Lung (tissue), 16 donors: ENCODE data around the gene GPR84. TPM values are rescaled to one million over a fixed set of nuclear protein-coding genes. Genes with fewer than 3 reads are reported as not detected.

Experiments used
- ATAC-seq: fragments of 200-7000 bp; cut with Tn5 transposase; one replicate; pipeline ENCODE4 v1.9.1; 2020; ENCODE audit warnings: moderate number of reproducible peaks; ENCODE audit not compliant: insufficient read depth, low FRiP score
- DNase-seq, 3 donors: peaks; one replicate each; pipeline ENCODE4 v3.0.0-alpha.2; 2013 to 2017
- H3K27ac ChIP-seq, 2 donors: one replicate each; pipeline ENCODE4 v1.5.1; 2013; ENCODE audit warnings: mild to moderate bottlenecking in 2 of 2, moderate library complexity in 2 of 2, control low read depth in 1 of 2, inconsistent platforms in 1 of 2, low read depth in 1 of 2, low read length in 1 of 2
- H3K27me3 ChIP-seq, 3 donors: one replicate each; pipeline ENCODE4 v1.5.1; 2013; ENCODE audit warnings: low read length in 2 of 3; ENCODE audit not compliant: control insufficient read depth in 3 of 3, insufficient read depth in 3 of 3
- H3K36me3 ChIP-seq, 4 donors: one replicate each; pipeline ENCODE4 v1.5.1; 2013; ENCODE audit warnings: low read length in 4 of 4, mild to moderate bottlenecking in 1 of 4, moderate library complexity in 1 of 4; ENCODE audit not compliant: control insufficient read depth in 4 of 4, insufficient read depth in 4 of 4
- H3K4me1 ChIP-seq, 5 donors: one replicate each; pipeline ENCODE4 v1.5.1; 2013; ENCODE audit warnings: low read length in 5 of 5, mild to moderate bottlenecking in 2 of 5, moderate library complexity in 1 of 5; ENCODE audit not compliant: control insufficient read depth in 5 of 5, insufficient read depth in 5 of 5
- H3K4me3 ChIP-seq: one replicate; pipeline ENCODE4 v1.5.1; 2013; ENCODE audit warnings: mild to moderate bottlenecking, control low read depth, moderate library complexity
- H3K9ac ChIP-seq, 2 donors: one replicate each; pipeline ENCODE4 v1.5.1; 2013; ENCODE audit warnings: low read length in 2 of 2, control low read depth in 1 of 2; ENCODE audit not compliant: insufficient read depth in 1 of 2
- H3K9me3 ChIP-seq, 4 donors: one replicate each; pipeline ENCODE4 v1.5.1; 2013; ENCODE audit warnings: low read length in 3 of 4, mild to moderate bottlenecking in 1 of 4, moderate library complexity in 1 of 4; ENCODE audit not compliant: control insufficient read depth in 4 of 4, insufficient read depth in 3 of 4
- WGBS, 2 donors: extraction: QIAGEN DNeasy Blood & Tissue Kit; methylation state at CpG; one replicate each; pipeline ENCODE4 v1.1.7; 2013; 5-methylcytosine and 5-hydroxymethylcytosine counted together
- long read RNA-seq, 5 donors: transcript quantifications; one replicate each; lab custom pipeline, GENCODE V29; 2026
- polyA plus RNA-seq, 2 donors: library from polyadenylated mRNA; stranded (reverse); fragments of 200-250 nt; gene quantifications; one replicate each; pipeline ENCODE4 v1.2.1, GENCODE V29; 2013
- total RNA-seq, 2 donors: library from RNA; depleted of rRNA in 1 of 2; stranded (reverse); fragments of >200 nt in 1 of 2; gene quantifications; one replicate each; pipeline ENCODE4 v1.2.1, GENCODE V29; 2014 to 2021
- TF ChIP-seq, protein P1 (sequence below): IDR thresholded peaks from 2 replicates; pipeline ENCODE4 v1.5.1; 2012; ENCODE audit warnings: mild to moderate bottlenecking; ENCODE audit errors: control extremely low read depth, extremely low read depth
- donor health status: control.
- donor health status: control.
- donor health status: Bipolar disorder and iron deficiency.
- donor health status: healthy.
- donor health status: DM: yes; HTN: yes; CAD: no.

GPR84 gene
- 1 to 10 TPM; 1.5 to 2.6 TPM for total RNA-seq
- polyA plus RNA-seq, result 10 to 100 TPM in 1 of 2 donors, under 1 TPM in 1; 0.73 to 76.1 TPM
- long read RNA-seq, donor 1, result 0 reads
- long read RNA-seq, donor 2, result 0 reads
- long read RNA-seq, donor 3, result 0 reads
- long read RNA-seq, donor 4, result 0 reads
- long read RNA-seq, donor 5, result 0 reads

DNA sequence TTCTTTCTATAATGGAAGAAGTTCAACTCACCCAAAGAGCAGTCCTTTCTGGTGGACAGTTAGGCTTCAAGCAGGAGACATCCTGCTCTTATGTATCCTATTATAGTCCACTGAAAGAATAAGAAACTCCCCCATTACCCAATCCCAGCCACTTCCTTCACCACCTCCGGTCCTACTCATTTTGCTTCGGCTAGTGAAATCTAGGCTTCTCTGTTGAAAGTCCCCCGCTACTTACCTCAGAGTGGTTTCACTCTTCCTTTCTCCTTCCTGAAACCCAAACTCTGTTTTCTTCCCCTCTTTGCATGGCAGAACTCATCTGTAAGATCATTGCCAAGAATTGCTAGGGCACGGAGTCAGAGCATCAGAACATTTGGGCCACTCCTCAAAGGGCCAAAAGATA is at the start of gene GPR84:
TSS of gene GPR84 (minus strand) at position 74 of the 400 bp plus-strand sequence. CDS start 635 bp downstream, outside the sequence.
- Histone ChIP-seq H3K4me3 (no peak within 1 kb of the TSS), H3K9me3 (no peaks in the 10 kb centered on the region), H3K27ac (no peak within 1 kb of the TSS), H3K27me3 (peaks cover 0 to 3% (median 0%) of the 10 kb centered on the region in 3 donors), H3K4me1 (peaks cover 0 to 20% (median 8%) of the 10 kb centered on the region in 5 donors), H3K9ac (no peak within 1 kb of the TSS), H3K36me3 (no peaks in the 10 kb centered on the region)
- ATAC-seq (no peak), DNase-seq (no peak)
- 26 to 53% methylated on average over 4 of the region's 4 CpGs for WGBS, 2 donors
- TF ChIP-seq, protein P1, sequence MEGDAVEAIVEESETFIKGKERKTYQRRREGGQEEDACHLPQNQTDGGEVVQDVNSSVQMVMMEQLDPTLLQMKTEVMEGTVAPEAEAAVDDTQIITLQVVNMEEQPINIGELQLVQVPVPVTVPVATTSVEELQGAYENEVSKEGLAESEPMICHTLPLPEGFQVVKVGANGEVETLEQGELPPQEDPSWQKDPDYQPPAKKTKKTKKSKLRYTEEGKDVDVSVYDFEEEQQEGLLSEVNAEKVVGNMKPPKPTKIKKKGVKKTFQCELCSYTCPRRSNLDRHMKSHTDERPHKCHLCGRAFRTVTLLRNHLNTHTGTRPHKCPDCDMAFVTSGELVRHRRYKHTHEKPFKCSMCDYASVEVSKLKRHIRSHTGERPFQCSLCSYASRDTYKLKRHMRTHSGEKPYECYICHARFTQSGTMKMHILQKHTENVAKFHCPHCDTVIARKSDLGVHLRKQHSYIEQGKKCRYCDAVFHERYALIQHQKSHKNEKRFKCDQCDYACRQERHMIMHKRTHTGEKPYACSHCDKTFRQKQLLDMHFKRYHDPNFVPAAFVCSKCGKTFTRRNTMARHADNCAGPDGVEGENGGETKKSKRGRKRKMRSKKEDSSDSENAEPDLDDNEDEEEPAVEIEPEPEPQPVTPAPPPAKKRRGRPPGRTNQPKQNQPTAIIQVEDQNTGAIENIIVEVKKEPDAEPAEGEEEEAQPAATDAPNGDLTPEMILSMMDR, result no peak

DNA sequence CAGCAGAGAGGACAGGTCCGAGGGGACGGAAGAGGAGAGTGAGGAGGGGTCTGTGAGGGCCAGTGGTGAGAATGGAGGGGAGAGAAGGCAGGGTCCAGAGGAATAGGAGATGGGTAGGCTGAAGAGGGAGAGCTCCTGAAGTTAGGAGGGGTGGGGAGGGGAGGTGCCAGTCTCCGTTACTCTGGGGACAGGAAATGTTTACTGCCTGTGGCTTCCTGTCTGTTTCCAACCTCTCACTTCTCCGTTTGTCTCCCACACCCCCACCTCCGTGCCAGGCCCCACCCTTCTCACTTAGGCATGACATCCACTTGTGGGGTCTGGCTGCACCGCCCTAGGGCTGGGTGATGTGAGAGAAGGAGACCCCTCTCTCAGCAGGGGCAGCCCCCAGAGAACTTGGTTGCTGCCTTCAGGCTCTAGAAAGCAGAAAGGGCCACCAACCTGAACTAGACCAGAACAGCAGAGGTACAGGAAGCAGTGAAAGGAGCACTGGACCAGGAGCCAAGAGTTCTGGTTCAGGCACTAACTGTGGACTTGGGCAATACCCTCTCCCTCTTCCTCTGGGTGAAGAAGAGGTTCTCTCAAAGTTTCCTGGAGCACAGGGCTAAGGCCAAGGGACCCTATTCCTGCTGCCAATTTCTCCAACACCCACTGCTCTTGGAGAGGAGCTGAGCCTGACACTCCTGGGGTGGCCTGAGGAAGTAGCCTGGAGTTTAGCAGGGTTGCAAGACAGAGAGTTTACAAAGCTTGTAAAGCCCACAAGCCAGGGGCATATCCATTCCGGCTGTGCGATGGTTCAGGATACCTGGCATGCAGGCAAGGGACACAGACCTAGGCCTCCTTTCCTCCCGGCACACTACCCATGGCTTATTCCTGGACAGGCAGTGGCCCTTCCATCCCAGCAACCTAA is 49.3 kb upstream of the GPR84 start:
- 12 to 37% methylated on average over 8 to 9 of the region's 9 CpGs for WGBS, 2 donors
- Histone ChIP-seq H3K27me3 (peaks cover 0 to 3% (median 0%) of the 10 kb centered on the region in 3 donors), H3K9ac (no peak overlapping the region), H3K36me3 (peaks cover 0 to 11% (median 4%) of the 10 kb centered on the region in 4 donors), H3K4me3 (no peak overlapping the region), H3K27ac (peak overlapping the region; percentile 84 to 91), H3K9me3 (no peaks in the 10 kb centered on the region), H3K4me1 (peaks cover 4 to 28% (median 22%) of the 10 kb centered on the region in 5 donors)
- ATAC-seq (peak; percentile 60), DNase-seq (no peak)
- TF ChIP-seq, protein P1, result no peak

DNA sequence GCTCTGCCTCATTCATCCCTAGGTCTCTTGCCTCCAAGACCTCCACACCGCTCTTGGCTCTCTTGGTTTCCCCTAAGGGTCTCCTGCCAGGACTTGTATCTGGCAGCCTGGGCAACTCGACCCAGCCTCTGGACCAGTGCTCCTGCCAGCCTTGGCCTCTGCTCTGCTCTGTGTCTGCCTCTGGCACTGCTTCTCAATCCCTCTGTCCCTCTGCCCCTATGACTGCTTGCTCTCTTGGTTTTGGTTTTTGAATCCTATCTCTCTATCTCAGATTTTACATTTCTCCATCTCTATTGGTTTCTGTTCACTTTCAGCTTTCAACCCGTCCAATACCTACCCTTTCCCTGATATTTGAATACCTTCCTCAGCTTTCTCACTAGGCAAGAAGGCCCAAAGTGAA is 48.5 kb upstream of the GPR84 start:
- DNase-seq, result no peak
- Histone ChIP-seq H3K9ac (no peak overlapping the region), H3K4me1 (peaks cover 3 to 30% (median 20%) of the 10 kb centered on the region in 5 donors), H3K9me3 (no peaks in the 10 kb centered on the region), H3K36me3 (peaks cover 0 to 16% (median 6%) of the 10 kb centered on the region in 4 donors), H3K27me3 (no peaks in the 10 kb centered on the region), H3K4me3 (no peak overlapping the region), H3K27ac (peak overlapping the region; percentile 84 to 91)
- ATAC-seq, result no peak
- 51 to 55% methylated on average over 3 of the region's 3 CpGs for WGBS, 2 donors
- TF ChIP-seq, protein P1, result no peak
